Measurements from ENCODE around the gene RFX2. TPM values are rescaled to one million over a fixed set of nuclear protein-coding genes. Genes with fewer than 3 reads are reported as not detected.

Gene RFX2
- polyA plus RNA-seq, 2 donors: 5.3 to 8.8 TPM

GRCh38 chr19:6071875-6072274, 38.4 kb downstream of the RFX2 start:
- Histone ChIP-seq H3K27ac (ENCODE audit: low read depth in 2 of 2, low read length in 1 of 2) (peak overlapping the region; percentile 61 to 74), H3K4me3 (ENCODE audit: low read depth in 1 of 2, low read length in 2 of 2) (no peak overlapping the region)

DNA sequence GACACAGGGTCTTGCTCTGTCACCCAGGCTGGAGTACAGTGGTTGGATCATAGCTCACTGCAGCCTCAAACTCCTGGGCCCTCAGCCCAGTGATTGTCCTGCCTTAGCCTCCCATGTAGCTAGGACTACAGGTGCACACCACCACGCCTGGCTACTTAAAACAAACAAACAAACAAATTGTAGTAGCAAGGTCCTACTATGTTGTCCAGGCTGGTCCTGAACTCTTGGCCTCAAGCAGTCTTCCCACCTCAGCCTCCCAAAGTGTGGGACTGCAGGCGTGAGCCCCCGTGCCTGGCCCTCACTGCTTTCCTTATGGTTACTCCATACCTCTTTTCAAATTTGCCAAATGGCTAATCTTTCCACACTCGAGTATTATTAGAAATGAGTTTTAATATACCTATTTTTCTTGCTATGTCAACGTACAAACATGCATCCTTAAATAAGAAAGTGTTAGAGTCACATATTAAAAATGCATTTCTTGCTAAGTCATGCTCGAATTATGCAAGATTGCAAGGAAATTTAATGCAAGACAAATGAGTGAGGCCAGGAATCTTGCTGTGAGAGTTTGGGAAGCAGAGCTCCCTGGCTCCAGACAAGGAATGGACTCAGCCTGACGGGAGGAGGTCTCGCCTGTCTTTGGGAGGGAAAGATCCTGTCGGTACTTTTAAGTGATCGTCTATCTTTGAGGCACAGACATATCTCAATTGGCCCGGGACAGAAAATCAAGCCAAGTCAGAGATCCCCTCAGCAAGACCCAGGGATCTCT, 39.4 kb downstream of the RFX2 start:
- H3K4me1 ChIP-seq (ENCODE audit: control insufficient read depth in 2 of 2, insufficient read depth in 2 of 2, low read length in 1 of 2): peaks cover 0 to 3% of the 10 kb centered on the region in 2 donors
- H3K9me3 ChIP-seq (ENCODE audit: control insufficient read depth in 2 of 2, insufficient read depth in 1 of 2, low read depth in 1 of 2, low read length in 1 of 2): no peaks in the 10 kb centered on the region
- no peak overlapping the region for H3K4me3 ChIP-seq (ENCODE audit: low read depth in 1 of 2, low read length in 2 of 2)
- no peaks in the 10 kb centered on the region for H3K27me3 ChIP-seq (ENCODE audit: control insufficient read depth in 1 of 2, insufficient read depth in 2 of 2, low read length in 2 of 2)
- H3K27ac ChIP-seq (ENCODE audit: low read depth in 2 of 2, low read length in 1 of 2): peak overlapping the region; percentile 55 to 77
- no peaks in the 10 kb centered on the region for H3K36me3 ChIP-seq (ENCODE audit: control insufficient read depth in 2 of 2, insufficient read depth in 2 of 2, low read length in 1 of 2)
- WGBS, 2 donors: 66 to 69% methylated on average over 11 of the region's 11 CpGs

More at GRCh38 chr19:6071875-6072274, 38.4 kb downstream of the RFX2 start:
- Histone ChIP-seq H3K27me3 (ENCODE audit: control insufficient read depth in 1 of 2, insufficient read depth in 2 of 2, low read length in 2 of 2) (no peaks in the 10 kb centered on the region), H3K36me3 (ENCODE audit: control insufficient read depth in 2 of 2, insufficient read depth in 2 of 2, low read length in 1 of 2) (no peaks in the 10 kb centered on the region), H3K4me1 (ENCODE audit: control insufficient read depth in 2 of 2, insufficient read depth in 2 of 2, low read length in 1 of 2) (peaks cover under 1 to 3% of the 10 kb centered on the region in 2 donors), H3K9me3 (ENCODE audit: control insufficient read depth in 2 of 2, insufficient read depth in 1 of 2, low read depth in 1 of 2, low read length in 1 of 2) (no peaks in the 10 kb centered on the region)
- WGBS, 2 donors: 69 to 82% methylated on average over 8 of the region's 8 CpGs

- peaks cover 0 to 5% of the 10 kb centered on the region in 2 donors for H3K4me1 ChIP-seq (ENCODE audit: control insufficient read depth in 2 of 2, insufficient read depth in 2 of 2, low read length in 1 of 2)
- no peaks in the 10 kb centered on the region for H3K27me3 ChIP-seq (ENCODE audit: control insufficient read depth in 1 of 2, insufficient read depth in 2 of 2, low read length in 2 of 2)
- H3K27ac ChIP-seq (ENCODE audit: low read depth in 2 of 2, low read length in 1 of 2): peak overlapping the region in 1 of 2 donors; percentile 77
- 95 to 98% methylated on average over 3 of the region's 3 CpGs for WGBS, 2 donors
- H3K4me3 ChIP-seq (ENCODE audit: low read depth in 1 of 2, low read length in 2 of 2): no peak overlapping the region
- H3K36me3 ChIP-seq (ENCODE audit: control insufficient read depth in 2 of 2, insufficient read depth in 2 of 2, low read length in 1 of 2): no peaks in the 10 kb centered on the region
- H3K9me3 ChIP-seq (ENCODE audit: control insufficient read depth in 2 of 2, insufficient read depth in 1 of 2, low read depth in 1 of 2, low read length in 1 of 2): no peaks in the 10 kb centered on the region
These were observed 40.1 kb downstream of the RFX2 start for GRCh38 chr19:6070207-6070681.

DNA sequence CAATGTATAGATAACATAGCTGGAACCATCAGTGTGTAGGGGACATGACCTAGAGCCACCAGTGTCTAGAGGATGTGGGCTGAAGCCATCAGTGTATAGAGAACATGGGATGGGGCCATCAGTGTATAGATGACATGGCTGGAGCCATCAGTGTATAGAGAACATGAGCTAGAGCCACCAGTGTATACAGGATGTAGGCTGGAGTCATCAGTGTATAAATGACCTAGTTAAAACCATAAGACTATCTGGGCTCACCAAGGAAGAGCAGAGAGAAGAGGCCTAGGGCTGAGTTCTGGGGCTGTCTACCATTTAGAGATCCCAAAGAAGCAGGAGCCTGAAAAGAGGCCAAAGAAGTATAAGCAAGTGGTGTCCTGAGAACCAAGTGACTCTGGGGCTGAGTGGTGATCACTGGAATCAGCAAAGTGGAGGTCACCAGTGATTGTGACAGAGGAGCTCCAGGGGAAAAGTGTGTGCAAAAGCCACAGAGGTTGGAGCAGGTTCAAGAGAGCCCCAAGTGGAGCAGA, 41.0 kb downstream of the RFX2 start:
- no peaks in the 10 kb centered on the region for H3K36me3 ChIP-seq (ENCODE audit: control insufficient read depth in 2 of 2, insufficient read depth in 2 of 2, low read length in 1 of 2)
- peak overlapping the region in 1 of 2 donors; percentile 35 for H3K27ac ChIP-seq (ENCODE audit: low read depth in 2 of 2, low read length in 1 of 2)
- no peak overlapping the region for H3K4me3 ChIP-seq (ENCODE audit: low read depth in 1 of 2, low read length in 2 of 2)
- H3K27me3 ChIP-seq (ENCODE audit: control insufficient read depth in 1 of 2, insufficient read depth in 2 of 2, low read length in 2 of 2): no peaks in the 10 kb centered on the region
- peaks cover 2 to 5% of the 10 kb centered on the region in 2 donors for H3K4me1 ChIP-seq (ENCODE audit: control insufficient read depth in 2 of 2, insufficient read depth in 2 of 2, low read length in 1 of 2)
- no peaks in the 10 kb centered on the region for H3K9me3 ChIP-seq (ENCODE audit: control insufficient read depth in 2 of 2, insufficient read depth in 1 of 2, low read depth in 1 of 2, low read length in 1 of 2)

DNA sequence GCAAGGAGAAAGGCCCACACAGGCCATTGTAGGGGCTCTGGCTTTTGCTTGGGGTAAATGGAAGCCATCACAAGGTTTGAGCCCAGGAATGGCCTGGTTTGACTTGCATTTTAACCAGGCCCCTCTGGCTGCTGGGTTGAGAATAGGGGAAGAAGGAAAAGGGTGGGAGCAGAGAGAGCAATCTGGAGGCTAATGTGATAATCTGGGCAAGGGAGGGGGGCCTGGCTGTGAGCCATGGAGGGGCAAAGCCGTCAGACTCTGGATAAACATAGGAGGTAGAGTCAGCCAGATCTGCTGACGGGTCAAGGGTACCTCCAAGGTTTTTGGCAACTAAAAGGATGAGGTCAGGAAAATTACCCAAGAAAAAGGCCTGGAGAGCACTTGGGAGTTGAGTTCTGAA, 41.6 kb downstream of the RFX2 start:
- H3K4me1 ChIP-seq (ENCODE audit: control insufficient read depth in 2 of 2, insufficient read depth in 2 of 2, low read length in 1 of 2): peaks cover 5 to 7% of the 10 kb centered on the region in 2 donors
- peak overlapping the region; percentile 40 to 75 for H3K27ac ChIP-seq (ENCODE audit: low read depth in 2 of 2, low read length in 1 of 2)

GRCh38 chr19:6067975-6068374, 42.3 kb downstream of the RFX2 start:
- 85 to 88% methylated on average over 2 of the region's 2 CpGs for WGBS, 2 donors
- Histone ChIP-seq H3K27me3 (ENCODE audit: control insufficient read depth in 1 of 2, insufficient read depth in 2 of 2, low read length in 2 of 2) (no peaks in the 10 kb centered on the region), H3K4me3 (ENCODE audit: low read depth in 1 of 2, low read length in 2 of 2) (no peak overlapping the region), H3K27ac (ENCODE audit: low read depth in 2 of 2, low read length in 1 of 2) (peak overlapping the region in 1 of 2 donors; percentile 75), H3K4me1 (ENCODE audit: control insufficient read depth in 2 of 2, insufficient read depth in 2 of 2, low read length in 1 of 2) (peaks cover 5 to 13% of the 10 kb centered on the region in 2 donors), H3K9me3 (ENCODE audit: control insufficient read depth in 2 of 2, insufficient read depth in 1 of 2, low read depth in 1 of 2, low read length in 1 of 2) (no peaks in the 10 kb centered on the region), H3K36me3 (ENCODE audit: control insufficient read depth in 2 of 2, insufficient read depth in 2 of 2, low read length in 1 of 2) (no peaks in the 10 kb centered on the region)

More for the DNA sequence above, 41.6 kb downstream of the RFX2 start:
- WGBS, 2 donors: 33 to 44% methylated on average over 2 of the region's 2 CpGs
- H3K4me3 ChIP-seq (ENCODE audit: low read depth in 1 of 2, low read length in 2 of 2): no peak overlapping the region
- H3K9me3 ChIP-seq (ENCODE audit: control insufficient read depth in 2 of 2, insufficient read depth in 1 of 2, low read depth in 1 of 2, low read length in 1 of 2): no peaks in the 10 kb centered on the region
- no peaks in the 10 kb centered on the region for H3K36me3 ChIP-seq (ENCODE audit: control insufficient read depth in 2 of 2, insufficient read depth in 2 of 2, low read length in 1 of 2)
- no peaks in the 10 kb centered on the region for H3K27me3 ChIP-seq (ENCODE audit: control insufficient read depth in 1 of 2, insufficient read depth in 2 of 2, low read length in 2 of 2)

GRCh38 chr19:6066661-6067646, 43.3 kb downstream of the RFX2 start:
- peak overlapping the region; percentile 73 to 75 for H3K27ac ChIP-seq (ENCODE audit: low read depth in 2 of 2, low read length in 1 of 2)

GRCh38 chr19:6065685-6066374, 44.5 kb downstream of the RFX2 start:
- Histone ChIP-seq H3K4me1 (ENCODE audit: control insufficient read depth in 2 of 2, insufficient read depth in 2 of 2, low read length in 1 of 2) (peaks cover 5 to 23% of the 10 kb centered on the region in 2 donors), H3K27me3 (ENCODE audit: control insufficient read depth in 1 of 2, insufficient read depth in 2 of 2, low read length in 2 of 2) (no peaks in the 10 kb centered on the region), H3K9me3 (ENCODE audit: control insufficient read depth in 2 of 2, insufficient read depth in 1 of 2, low read depth in 1 of 2, low read length in 1 of 2) (no peaks in the 10 kb centered on the region), H3K4me3 (ENCODE audit: low read depth in 1 of 2, low read length in 2 of 2) (no peak overlapping the region), H3K27ac (ENCODE audit: low read depth in 2 of 2, low read length in 1 of 2) (peak overlapping the region; percentile 46 to 79), H3K36me3 (ENCODE audit: control insufficient read depth in 2 of 2, insufficient read depth in 2 of 2, low read length in 1 of 2) (no peaks in the 10 kb centered on the region)
- WGBS, 2 donors: 9% methylated on average over 16 of the region's 16 CpGs

More at GRCh38 chr19:6066661-6067646, 43.3 kb downstream of the RFX2 start:
- no peaks in the 10 kb centered on the region for H3K36me3 ChIP-seq (ENCODE audit: control insufficient read depth in 2 of 2, insufficient read depth in 2 of 2, low read length in 1 of 2)
- peaks cover 5 to 16% of the 10 kb centered on the region in 2 donors for H3K4me1 ChIP-seq (ENCODE audit: control insufficient read depth in 2 of 2, insufficient read depth in 2 of 2, low read length in 1 of 2)
- H3K4me3 ChIP-seq (ENCODE audit: low read depth in 1 of 2, low read length in 2 of 2): no peak overlapping the region
- no peaks in the 10 kb centered on the region for H3K9me3 ChIP-seq (ENCODE audit: control insufficient read depth in 2 of 2, insufficient read depth in 1 of 2, low read depth in 1 of 2, low read length in 1 of 2)
- WGBS, 2 donors: 17 to 18% methylated on average over 18 of the region's 18 CpGs
- H3K27me3 ChIP-seq (ENCODE audit: control insufficient read depth in 1 of 2, insufficient read depth in 2 of 2, low read length in 2 of 2): no peaks in the 10 kb centered on the region
